GM12865 (cell line): ENCODE measurements around the gene KCNK6.

Experiments used
- DNase-seq: peaks from one replicate; pipeline ENCODE4 v3.0.0; 2010; ENCODE audit warnings: low read depth
- H3K4me3 ChIP-seq: 2 replicates; pipeline ENCODE4 v1.5.1; 2011; ENCODE audit warnings: mild to moderate bottlenecking, low read depth, low read length, control low read depth
- CTCF ChIP-seq: IDR thresholded peaks from 2 replicates; pipeline ENCODE4 v1.5.1; 2011; ENCODE audit warnings: low read length, control low read depth, low read depth, inconsistent platforms; ENCODE audit not compliant: insufficient read depth; ENCODE audit errors: missing control alignments

KCNK6 gene

GRCh38 chr19:38351865-38352395, 32.3 kb downstream of the KCNK6 start:
- H3K4me3 ChIP-seq = no peak overlapping the region
- no peak for DNase-seq
- TF ChIP-seq CTCF = no peak

- no peak for TF ChIP-seq CTCF
- DNase-seq = no peak
- no peak overlapping the region for H3K4me3 ChIP-seq
Observed at GRCh38 chr19:38352611-38353010, 33.0 kb downstream of the KCNK6 start.

- DNase-seq = no peak
- TF ChIP-seq CTCF = no peak
Observed at GRCh38 chr19:38355728-38356725, 36.4 kb downstream of the KCNK6 start.

GRCh38 chr19:38358071-38358470, 38.4 kb downstream of the KCNK6 start:
- TF ChIP-seq CTCF = no peak
- no peak for DNase-seq

More at GRCh38 chr19:38355728-38356725, 36.4 kb downstream of the KCNK6 start:
- H3K4me3 ChIP-seq = no peak overlapping the region

GRCh38 chr19:38359242-38360021, 39.8 kb downstream of the KCNK6 start:
- DNase-seq = no peak
- no peak overlapping the region for H3K4me3 ChIP-seq
- no peak for TF ChIP-seq CTCF

More at GRCh38 chr19:38358071-38358470, 38.4 kb downstream of the KCNK6 start:
- no peak overlapping the region for H3K4me3 ChIP-seq

GRCh38 chr19:38360351-38360750, 40.7 kb downstream of the KCNK6 start:
- no peak for TF ChIP-seq CTCF
- H3K4me3 ChIP-seq = no peak overlapping the region
- no peak for DNase-seq
